NCI-H774 (cell line): Measurements from ENCODE around the gene SGPP1.
"Not testable (repeated sequence)": the region's sequence is repeated elsewhere in the genome, so short reads cannot be mapped to it uniquely, and the experiment has no call there.

Experiments
- DNase-seq: peaks from one replicate; lab custom pipeline; 2025; lab: John Stamatoyannopoulos, UW

SGPP1 gene

DNA sequence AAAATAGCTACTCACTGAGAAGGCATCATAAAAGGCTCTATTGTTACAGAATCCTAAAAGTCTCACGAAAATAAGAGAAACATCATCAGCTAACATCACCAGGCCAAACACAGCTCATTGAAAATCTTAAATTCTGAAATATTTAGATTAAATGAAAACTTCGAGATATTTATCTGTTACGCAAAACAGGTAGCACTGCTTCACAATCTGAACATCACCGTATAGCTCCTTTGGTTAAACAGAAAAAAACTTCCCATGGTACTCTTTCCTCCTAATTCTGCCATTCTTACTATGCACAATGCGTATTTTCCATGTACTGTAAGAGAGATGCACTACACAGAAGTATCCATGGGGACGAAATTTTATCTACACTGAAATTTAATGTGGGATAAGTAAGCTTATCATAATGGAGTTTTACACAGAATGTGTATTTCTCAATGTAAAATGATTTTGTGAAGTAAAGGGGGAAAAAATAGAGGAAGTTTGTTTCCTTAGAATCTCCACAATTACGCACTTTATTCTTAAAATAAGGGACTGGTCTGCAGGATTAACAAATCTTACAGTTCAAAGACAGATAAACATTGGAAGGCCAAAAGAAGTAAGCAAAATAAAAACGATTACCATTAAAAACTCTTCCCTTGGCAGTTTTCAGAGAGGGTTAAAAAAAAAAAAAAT, 1.9 kb downstream of the SGPP1 start:
- DNase-seq, result no peak

- DNase-seq, result no peak
Observed at GRCh38 chr14:63717702-63718101, 10.2 kb downstream of the SGPP1 start.

DNA sequence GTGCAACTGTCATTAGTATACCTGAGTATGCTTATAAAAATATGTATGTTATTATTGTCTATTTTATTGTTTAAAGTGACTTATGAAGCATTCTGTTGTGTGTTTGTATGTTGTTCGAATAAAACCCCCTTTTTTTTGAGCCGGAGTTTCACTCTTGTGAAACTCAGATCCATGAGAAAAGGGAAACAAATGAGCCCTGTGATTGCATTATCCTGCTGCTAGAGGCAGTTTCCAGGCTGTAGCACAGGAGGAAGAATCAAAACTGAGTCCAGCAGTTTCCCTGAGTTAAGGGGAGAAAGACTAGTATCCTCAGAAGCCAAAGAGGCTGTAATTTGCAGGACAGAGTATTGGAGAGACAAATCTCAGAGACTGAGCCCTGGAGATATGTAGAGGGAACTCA, 12.5 kb downstream of the SGPP1 start:
- no peak for DNase-seq

GRCh38 chr14:63713764-63714163, 14.1 kb downstream of the SGPP1 start:
- no peak for DNase-seq

DNA sequence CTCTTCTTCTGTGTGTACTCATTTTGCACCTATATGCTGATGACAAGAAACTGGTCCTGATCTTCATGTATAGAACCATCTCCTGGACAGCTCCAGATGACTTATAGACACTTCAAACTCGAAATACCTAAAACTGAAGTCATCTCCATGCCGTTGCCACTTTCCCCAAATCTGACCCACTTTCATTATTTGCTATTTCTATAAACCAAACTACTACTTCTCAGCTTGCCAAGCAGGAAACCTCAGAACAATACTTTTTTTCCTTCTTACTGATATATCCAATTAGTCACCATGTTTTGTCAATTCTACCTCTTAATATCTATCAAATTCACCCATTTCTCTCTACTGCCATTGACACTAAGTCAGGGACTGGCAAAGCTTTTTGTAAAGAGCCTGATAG, 14.8 kb downstream of the SGPP1 start:
- no peak for DNase-seq

DNA sequence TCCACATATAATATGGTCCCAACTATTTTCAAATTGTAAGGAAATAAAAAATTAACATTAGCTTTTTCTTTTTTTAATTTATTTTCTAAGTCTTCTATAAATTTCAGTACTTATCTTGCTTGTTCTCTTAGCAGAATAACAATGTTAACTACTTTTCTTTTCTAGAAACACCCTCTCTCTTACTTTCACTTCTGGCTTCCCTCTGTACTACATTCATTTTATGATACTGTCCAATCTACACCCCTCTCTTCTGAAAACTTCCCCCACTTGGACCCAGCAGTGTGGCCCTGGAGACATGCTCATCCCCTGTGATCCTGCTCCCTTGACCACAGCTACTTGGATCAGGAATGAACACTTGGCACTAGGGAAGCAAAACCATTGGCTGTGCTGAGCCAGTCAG, 15.7 kb downstream of the SGPP1 start:
- no peak for DNase-seq

DNA sequence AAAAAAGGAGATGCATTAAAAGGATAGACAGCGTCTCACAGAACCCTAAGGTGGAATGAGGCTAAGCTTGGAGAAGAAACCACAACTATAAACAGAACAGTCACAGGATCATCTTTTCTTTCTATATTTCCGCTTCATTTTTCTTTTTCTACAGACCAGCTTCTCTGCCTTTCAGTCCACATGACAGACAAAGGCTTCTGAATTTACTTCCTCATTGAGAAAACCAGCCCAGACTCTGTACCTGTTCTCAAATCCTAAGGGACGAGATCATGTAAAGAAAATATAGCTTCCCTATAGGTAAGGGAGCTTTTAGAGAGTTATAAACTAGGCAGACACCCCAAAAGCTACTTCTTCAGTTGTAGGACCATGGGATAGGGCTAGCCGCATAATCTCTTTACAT, 17.4 kb downstream of the SGPP1 start:
- DNase-seq, result no peak

GRCh38 chr14:63709589-63709988, 18.3 kb downstream of the SGPP1 start:
- DNase-seq, result no peak

DNA sequence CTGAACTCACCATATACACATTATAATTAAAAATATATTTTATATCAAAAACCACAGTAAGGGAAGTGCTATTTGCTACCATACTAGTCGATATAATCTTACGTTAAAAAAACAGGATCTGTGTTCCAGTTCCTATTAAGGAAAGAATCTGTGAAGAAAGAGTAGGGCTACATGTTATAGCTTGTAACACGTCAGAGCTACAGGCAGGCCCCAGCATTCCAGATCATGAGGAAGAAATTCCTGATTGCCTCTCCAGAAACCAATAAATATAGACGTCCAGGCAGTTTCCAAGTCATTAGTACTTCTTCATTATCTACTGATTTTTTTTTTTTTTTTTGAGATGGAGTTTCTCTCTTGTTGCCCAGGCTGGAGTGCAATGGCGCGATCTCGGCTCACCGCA, 20.6 kb downstream of the SGPP1 start:
- DNase-seq, result no peak

DNA sequence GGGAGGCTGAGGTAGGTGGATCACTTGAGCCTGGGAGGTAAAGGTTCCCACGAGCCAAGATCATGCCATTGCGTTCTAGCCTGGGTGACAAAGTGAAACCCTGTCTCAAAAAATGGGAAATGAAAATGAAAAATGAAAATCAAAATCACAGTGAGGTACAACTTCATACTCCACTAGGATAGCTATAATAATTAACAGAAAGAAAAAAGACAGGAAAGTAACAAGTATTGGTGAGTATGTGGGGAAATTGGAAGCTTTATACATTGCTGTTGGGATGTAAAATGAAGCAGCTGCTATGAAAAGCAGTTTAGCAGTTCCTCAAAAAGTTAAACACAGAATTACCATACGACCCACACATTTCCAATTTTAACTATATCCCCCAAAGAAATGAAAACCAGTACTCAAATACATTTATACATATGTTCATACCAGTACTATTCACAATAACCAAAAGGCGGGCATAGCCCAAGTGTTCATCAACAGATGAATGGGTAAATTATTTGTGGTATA, 22.2 kb downstream of the SGPP1 start:
- DNase-seq, result no peak

GRCh38 chr14:63702530-63702929, 25.3 kb downstream of the SGPP1 start:
- DNase-seq, result not testable (repeated sequence)

- DNase-seq, result no peak
Observed at GRCh38 chr14:63701606-63702299, 26.1 kb downstream of the SGPP1 start.

- no peak for DNase-seq
Observed at GRCh38 chr14:63692310-63693020, 35.4 kb downstream of the SGPP1 start.

- no peak for DNase-seq
Observed at GRCh38 chr14:63689132-63689531, 38.7 kb downstream of the SGPP1 start.

- no peak for DNase-seq
Observed at GRCh38 chr14:63686926-63687325, 40.9 kb downstream of the SGPP1 start.

- no peak for DNase-seq
Observed at GRCh38 chr14:63685401-63685800, 42.5 kb downstream of the SGPP1 start.

DNA sequence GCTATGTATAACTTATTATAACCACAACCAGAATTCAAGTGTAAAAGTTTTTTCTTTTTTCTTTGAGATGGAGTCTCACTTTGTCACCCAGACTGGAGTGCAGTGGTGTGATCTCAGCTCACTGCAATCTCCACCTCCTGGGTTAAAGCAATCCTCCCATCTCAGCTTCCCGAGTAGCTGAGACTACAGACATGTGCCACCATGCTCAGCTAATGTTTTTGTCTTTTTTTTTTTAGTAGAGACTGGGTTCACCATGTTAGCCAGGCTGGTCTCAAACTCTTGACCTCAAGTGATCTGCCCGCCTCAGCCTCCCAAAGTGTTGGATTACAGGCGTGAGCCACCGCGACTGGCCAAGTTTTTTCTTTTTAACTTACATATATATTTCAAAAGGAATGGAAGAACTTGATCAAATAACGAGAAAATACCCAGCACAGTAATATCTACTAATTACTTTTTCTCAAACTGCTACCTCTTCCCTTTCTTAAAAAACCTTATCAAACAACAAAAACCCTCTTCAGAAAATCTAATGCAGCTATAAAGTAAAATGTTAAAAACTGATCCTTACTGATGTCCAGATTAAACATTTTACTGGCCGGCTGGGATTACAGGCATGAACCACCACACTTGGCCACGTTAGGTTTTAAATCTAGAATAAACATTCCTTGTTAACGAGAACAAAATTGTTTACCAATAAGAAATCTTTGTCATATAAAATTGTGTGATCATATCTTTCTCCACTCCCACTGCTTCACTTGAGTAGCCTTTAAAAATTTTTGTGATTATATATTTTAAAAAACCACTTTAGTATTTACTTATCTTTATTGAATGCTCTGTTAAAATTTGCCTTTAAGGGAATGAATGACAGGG, 44.9 kb downstream of the SGPP1 start:
- DNase-seq, result no peak

GRCh38 chr14:63678536-63678935, 49.3 kb downstream of the SGPP1 start:
- DNase-seq, result no peak

GRCh38 chr14:63677891-63678379, 49.9 kb downstream of the SGPP1 start:
- DNase-seq, result no peak

- DNase-seq, result no peak
Observed at GRCh38 chr14:63676615-63677014, 51.2 kb downstream of the SGPP1 start.

GRCh38 chr14:63673886-63674497, 53.9 kb downstream of the SGPP1 start:
- DNase-seq, result no peak
